ENCODE measurements around the gene SYT1. TPM values are rescaled to one million over a fixed set of nuclear protein-coding genes. Genes with fewer than 3 reads are reported as not detected.

SYT1 gene
- total and polyA plus RNA-seq, 2 donors (not counting 3 experiments of a cell fraction or from before 2014, with no cell fraction given) = 3.2 to 15.3 TPM

GRCh38 chr12:79322905-79323304 is 458.3 kb downstream of the SYT1 start:
- intact Hi-C loops (cut with micrococcal nuclease) = no loop called here
- CTCF ChIA-PET = no interaction called here

GRCh38 chr12:79324571-79324970 is 460.0 kb downstream of the SYT1 start:
- no peak for FAIRE-seq
- H3K9me3 ChIP-seq (replicated peaks; ENCODE audit: control insufficient read depth, insufficient read depth, low read length) = no peaks in the 10 kb centered on the region
- ChIA-PET POLR2A (no interaction called here), CTCF (no interaction called here)
- TF ChIP-seq CTCF (IDR thresholded peaks at IDR 0.05; ENCODE audit: extremely low read depth in 1 of 2, insufficient read depth in 1 of 2, low read depth in 1 of 2, low read length in 2 of 2) (no peak), GATA2 (IDR thresholded peaks at IDR 0.05; ENCODE audit: insufficient read depth, insufficient read length, low read depth, low read length) (no peak), FOS (IDR thresholded peaks at IDR 0.05; ENCODE audit: borderline replicate concordance, insufficient read depth, low read length) (no peak), POLR2AphosphoS5 (IDR thresholded peaks at IDR 0.05; ENCODE audit: insufficient read depth, low read depth, low read length) (no peak), EZH2 (IDR thresholded peaks at IDR 0.05; ENCODE audit: borderline replicate concordance, low read depth, low read length, severe bottlenecking) (no peak), MAX (IDR thresholded peaks at IDR 0.05; ENCODE audit: insufficient read depth, insufficient read length) (no peak), MYC (IDR thresholded peaks at IDR 0.05; ENCODE audit: low read depth, low read length) (no peak), POLR2A (IDR thresholded peaks at IDR 0.05; ENCODE audit: low read depth, low read length) (no peak), JUN (IDR thresholded peaks at IDR 0.05; ENCODE audit: borderline replicate concordance, insufficient read depth, insufficient read length, low read depth) (no peak)
- BruUV-seq (replicated peaks) = no TSS peak
- no peak overlapping the region for H3K27ac ChIP-seq (ENCODE audit: insufficient read depth, low read depth, low read length)
- intact Hi-C loops (cut with micrococcal nuclease) = no loop called here
- H3K79me2 ChIP-seq (ENCODE audit: control insufficient read depth, insufficient read depth, low read length) = no peaks in the 10 kb centered on the region
- H2AFZ ChIP-seq (ENCODE audit: low read depth, low read length) = no peak overlapping the region
- no peaks in the 10 kb centered on the region for H4K20me1 ChIP-seq (replicated peaks; ENCODE audit: control insufficient read depth, extremely low read depth, insufficient read depth, low read length)
- no peaks in the 10 kb centered on the region for H3K36me3 ChIP-seq (ENCODE audit: control insufficient read depth in 2 of 2, extremely low read depth in 1 of 2, insufficient read depth in 2 of 2, low read length in 2 of 2)
- no peak overlapping the region for H3K4me2 ChIP-seq (ENCODE audit: insufficient read depth, low read length)
- no peak overlapping the region for H3K4me3 ChIP-seq (replicated peaks in 1 of 3; ENCODE audit: insufficient read depth in 1 of 3, low read depth in 1 of 3, low read length in 3 of 3)
- no peaks in the 10 kb centered on the region for H3K9me1 ChIP-seq (replicated peaks; ENCODE audit: control insufficient read depth, extremely low read depth, insufficient read depth, low read length)
- no peak overlapping the region for H3K9ac ChIP-seq (replicated peaks; ENCODE audit: extremely low read depth, insufficient read depth, low read length)
- dilution Hi-C loops (cut with MboI; ENCODE audit: extremely low pct_ligation_motif_present, low sequenced_read_pairs) = no loop called here
- no peaks in the 10 kb centered on the region for H3K27me3 ChIP-seq (ENCODE audit: control insufficient read depth in 2 of 2, insufficient read depth in 2 of 2, low read length in 2 of 2)
- H3K4me1 ChIP-seq (ENCODE audit: control insufficient read depth, extremely low read depth, insufficient read depth, low read length) = no peaks in the 10 kb centered on the region
- DNase-seq (ENCODE audit: low read depth, low spot score) = no peak

More at GRCh38 chr12:79322905-79323304, 458.3 kb downstream of the SYT1 start:
- POLR2A ChIA-PET = no interaction called here
- H2AFZ ChIP-seq (ENCODE audit: low read depth, low read length) = no peak overlapping the region
- no peak overlapping the region for H3K4me3 ChIP-seq (replicated peaks in 1 of 3; ENCODE audit: insufficient read depth in 1 of 3, low read depth in 1 of 3, low read length in 3 of 3)
- no peaks in the 10 kb centered on the region for H3K4me1 ChIP-seq (ENCODE audit: control insufficient read depth, extremely low read depth, insufficient read depth, low read length)
- dilution Hi-C loops (cut with MboI; ENCODE audit: extremely low pct_ligation_motif_present, low sequenced_read_pairs) = no loop called here
- no peak overlapping the region for H3K27ac ChIP-seq (ENCODE audit: insufficient read depth, low read depth, low read length)
- no peak overlapping the region for H3K9ac ChIP-seq (replicated peaks; ENCODE audit: extremely low read depth, insufficient read depth, low read length)
- FAIRE-seq (no peak), DNase-seq (ENCODE audit: low read depth, low spot score) (no peak)
- H4K20me1 ChIP-seq (replicated peaks; ENCODE audit: control insufficient read depth, extremely low read depth, insufficient read depth, low read length) = no peaks in the 10 kb centered on the region
- no peaks in the 10 kb centered on the region for H3K27me3 ChIP-seq (ENCODE audit: control insufficient read depth in 2 of 2, insufficient read depth in 2 of 2, low read length in 2 of 2)
- no peaks in the 10 kb centered on the region for H3K9me1 ChIP-seq (replicated peaks; ENCODE audit: control insufficient read depth, extremely low read depth, insufficient read depth, low read length)
- H3K79me2 ChIP-seq (ENCODE audit: control insufficient read depth, insufficient read depth, low read length) = no peaks in the 10 kb centered on the region
- BruUV-seq (replicated peaks) = no TSS peak
- H3K9me3 ChIP-seq (replicated peaks; ENCODE audit: control insufficient read depth, insufficient read depth, low read length) = no peaks in the 10 kb centered on the region
- H3K36me3 ChIP-seq (ENCODE audit: control insufficient read depth in 2 of 2, extremely low read depth in 1 of 2, insufficient read depth in 2 of 2, low read length in 2 of 2) = no peaks in the 10 kb centered on the region
- TF ChIP-seq POLR2AphosphoS5 (IDR thresholded peaks at IDR 0.05; ENCODE audit: insufficient read depth, low read depth, low read length) (no peak), MAX (IDR thresholded peaks at IDR 0.05; ENCODE audit: insufficient read depth, insufficient read length) (no peak), MYC (IDR thresholded peaks at IDR 0.05; ENCODE audit: low read depth, low read length) (no peak), FOS (IDR thresholded peaks at IDR 0.05; ENCODE audit: borderline replicate concordance, insufficient read depth, low read length) (no peak), EZH2 (IDR thresholded peaks at IDR 0.05; ENCODE audit: borderline replicate concordance, low read depth, low read length, severe bottlenecking) (no peak)
- no peak overlapping the region for H3K4me2 ChIP-seq (ENCODE audit: insufficient read depth, low read length)

Measured in endothelial cell of umbilical vein (primary cell).